ENCODE measurements around the gene IGSF3.
A peak's percentile ranks its signal among the peaks of the same experiment; 100 is the strongest.

IGSF3 gene

DNA sequence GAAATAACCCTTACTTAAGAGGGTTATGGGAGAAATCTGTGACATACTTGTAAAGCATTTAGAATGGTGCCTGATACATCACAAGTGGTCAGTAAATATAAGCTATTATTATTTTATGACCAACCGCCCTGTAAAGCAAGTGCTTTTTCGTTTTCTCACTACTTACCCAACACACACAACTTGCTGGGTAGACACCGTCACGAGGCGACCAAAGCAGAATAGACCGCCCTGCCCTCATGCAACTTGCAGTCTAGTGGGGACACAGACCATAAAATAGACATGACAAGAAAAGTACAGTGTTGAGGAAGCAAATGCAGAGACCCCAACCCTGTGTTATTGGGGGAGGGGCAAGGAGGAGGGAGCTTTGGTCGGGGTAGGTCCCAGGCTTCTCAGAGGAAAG, 744 bp upstream of the IGSF3 start:
- peaks cover 99% of the 10 kb centered on the region for H3K27me3 ChIP-seq
- no peaks in the 10 kb centered on the region for H3K9me3 ChIP-seq
- H3K27ac ChIP-seq: no peak overlapping the region
- no peak overlapping the region for H3K4me3 ChIP-seq (ENCODE audit: low read depth in 1 of 2, low read length in 1 of 2)
- H3K4me1 ChIP-seq (ENCODE audit: control insufficient read depth in 1 of 2, insufficient read depth in 1 of 2, low read depth in 1 of 2, low read length in 1 of 2): peaks cover 10 to 13% of the 10 kb centered on the region in 2 experiments
- TF ChIP-seq, protein P1, sequence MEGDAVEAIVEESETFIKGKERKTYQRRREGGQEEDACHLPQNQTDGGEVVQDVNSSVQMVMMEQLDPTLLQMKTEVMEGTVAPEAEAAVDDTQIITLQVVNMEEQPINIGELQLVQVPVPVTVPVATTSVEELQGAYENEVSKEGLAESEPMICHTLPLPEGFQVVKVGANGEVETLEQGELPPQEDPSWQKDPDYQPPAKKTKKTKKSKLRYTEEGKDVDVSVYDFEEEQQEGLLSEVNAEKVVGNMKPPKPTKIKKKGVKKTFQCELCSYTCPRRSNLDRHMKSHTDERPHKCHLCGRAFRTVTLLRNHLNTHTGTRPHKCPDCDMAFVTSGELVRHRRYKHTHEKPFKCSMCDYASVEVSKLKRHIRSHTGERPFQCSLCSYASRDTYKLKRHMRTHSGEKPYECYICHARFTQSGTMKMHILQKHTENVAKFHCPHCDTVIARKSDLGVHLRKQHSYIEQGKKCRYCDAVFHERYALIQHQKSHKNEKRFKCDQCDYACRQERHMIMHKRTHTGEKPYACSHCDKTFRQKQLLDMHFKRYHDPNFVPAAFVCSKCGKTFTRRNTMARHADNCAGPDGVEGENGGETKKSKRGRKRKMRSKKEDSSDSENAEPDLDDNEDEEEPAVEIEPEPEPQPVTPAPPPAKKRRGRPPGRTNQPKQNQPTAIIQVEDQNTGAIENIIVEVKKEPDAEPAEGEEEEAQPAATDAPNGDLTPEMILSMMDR (IDR thresholded peaks at IDR 0.05): no peak
- no peaks in the 10 kb centered on the region for H3K36me3 ChIP-seq

DNA sequence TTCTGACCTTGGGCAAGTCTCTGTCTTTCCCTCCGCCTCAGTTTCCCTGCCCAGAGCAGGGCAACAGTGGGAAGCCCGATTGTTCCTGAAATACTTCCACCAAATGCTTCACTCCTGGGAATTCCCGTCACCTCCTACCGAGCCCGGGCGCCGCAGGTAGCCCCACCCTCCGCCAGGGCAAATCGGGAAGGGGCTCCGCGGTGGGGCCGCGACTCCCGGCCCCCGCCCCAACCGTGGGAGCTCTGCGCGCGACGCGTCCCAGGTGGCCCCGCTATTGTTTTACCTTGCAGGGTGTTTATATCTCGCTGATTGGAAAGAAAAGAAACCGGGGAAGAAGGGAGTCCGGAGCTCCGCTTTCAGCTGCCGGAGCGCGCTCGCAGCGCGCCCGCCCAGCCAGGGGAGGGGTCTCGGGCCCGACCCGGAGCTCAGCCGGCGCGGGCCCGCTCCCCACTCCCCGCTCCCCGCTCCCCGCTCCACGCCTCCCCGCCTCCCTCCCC, 407 bp downstream of the IGSF3 start:
- Histone ChIP-seq H3K4me3 (ENCODE audit: low read depth in 1 of 2, low read length in 1 of 2) (peak overlapping the region; percentile 14), H3K9me3 (no peaks in the 10 kb centered on the region), H3K27ac (no peak overlapping the region), H3K4me1 (ENCODE audit: control insufficient read depth in 1 of 2, insufficient read depth in 1 of 2, low read depth in 1 of 2, low read length in 1 of 2) (peaks cover 10 to 13% of the 10 kb centered on the region in 2 experiments), H3K27me3 (peaks cover 99% of the 10 kb centered on the region), H3K36me3 (no peaks in the 10 kb centered on the region)
- TF ChIP-seq, protein P1 (IDR thresholded peaks at IDR 0.05): no peak

DNA sequence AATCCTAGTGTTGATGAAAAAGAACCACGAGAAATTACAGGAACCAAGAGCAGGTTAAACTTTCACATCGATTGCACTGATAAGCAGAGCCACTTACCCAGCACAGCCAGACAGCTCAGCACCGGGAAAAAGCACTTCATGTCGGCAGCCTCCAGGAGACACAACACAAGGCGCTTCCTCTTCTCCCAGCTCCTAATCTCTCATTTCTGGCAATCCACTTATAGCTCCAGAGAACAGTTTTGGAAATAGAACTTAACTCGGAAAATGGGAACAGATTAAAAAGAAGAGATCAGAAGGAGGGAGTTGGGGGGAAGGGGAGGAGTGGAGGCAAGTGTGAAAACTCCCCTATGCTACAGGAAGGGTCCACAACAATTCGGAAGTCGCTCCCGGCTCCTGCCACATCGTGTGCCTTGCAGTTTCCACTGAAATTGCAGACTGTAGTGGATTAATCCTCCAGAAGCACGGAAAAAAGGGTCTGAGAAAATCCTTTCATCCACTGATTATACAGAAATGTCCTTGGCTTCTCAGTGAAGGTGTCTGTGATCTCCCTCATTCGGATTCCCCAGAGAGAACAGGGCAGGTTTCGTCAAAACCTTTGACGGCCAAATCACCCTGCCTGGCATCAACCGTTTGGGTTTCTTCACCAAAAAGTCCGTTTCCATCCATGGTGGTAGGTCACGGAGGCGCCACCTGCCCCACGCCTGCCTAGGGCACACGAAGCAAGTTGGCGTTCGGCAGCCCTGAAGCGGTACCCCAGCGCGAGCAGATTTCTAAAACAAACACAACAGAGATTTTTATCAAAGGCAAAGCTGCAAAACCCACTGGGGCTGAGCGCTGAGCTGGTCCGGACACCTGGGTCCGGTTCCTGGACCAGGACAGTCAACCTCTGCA, 1.1 kb downstream of the IGSF3 start:
- H3K36me3 ChIP-seq: no peaks in the 10 kb centered on the region
- no peaks in the 10 kb centered on the region for H3K9me3 ChIP-seq
- TF ChIP-seq, protein P1 (IDR thresholded peaks at IDR 0.05): no peak
- H3K27ac ChIP-seq: no peak overlapping the region
- peak overlapping the region in 1 of 2 experiments; percentile 14 for H3K4me3 ChIP-seq (ENCODE audit: low read depth in 1 of 2, low read length in 1 of 2)
- peaks cover 100% of the 10 kb centered on the region for H3K27me3 ChIP-seq
- peaks cover 10 to 13% of the 10 kb centered on the region in 2 experiments for H3K4me1 ChIP-seq (ENCODE audit: control insufficient read depth in 1 of 2, insufficient read depth in 1 of 2, low read depth in 1 of 2, low read length in 1 of 2)

DNA sequence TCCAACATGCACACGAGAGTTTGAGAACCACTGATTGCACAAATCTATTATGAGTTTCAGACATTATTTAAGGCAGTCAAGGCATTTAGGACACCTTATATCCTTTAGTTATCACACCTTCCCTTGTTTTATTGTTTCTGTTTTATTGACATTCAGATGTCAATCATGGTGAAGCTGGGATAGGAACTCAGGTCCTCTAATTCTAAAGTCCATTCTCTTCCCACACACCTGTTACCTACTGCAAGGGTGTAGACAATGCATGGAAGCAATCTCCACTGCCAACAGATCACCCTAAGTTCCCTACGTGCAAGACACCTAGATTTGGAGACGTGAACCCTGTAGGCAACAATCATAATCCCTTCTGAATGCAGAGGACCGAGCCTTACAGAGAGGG, 2.6 kb downstream of the IGSF3 start:
- Histone ChIP-seq H3K4me3 (ENCODE audit: low read depth in 1 of 2, low read length in 1 of 2) (no peak overlapping the region), H3K36me3 (no peaks in the 10 kb centered on the region)
- TF ChIP-seq, protein P1 (IDR thresholded peaks at IDR 0.05): no peak

DNA sequence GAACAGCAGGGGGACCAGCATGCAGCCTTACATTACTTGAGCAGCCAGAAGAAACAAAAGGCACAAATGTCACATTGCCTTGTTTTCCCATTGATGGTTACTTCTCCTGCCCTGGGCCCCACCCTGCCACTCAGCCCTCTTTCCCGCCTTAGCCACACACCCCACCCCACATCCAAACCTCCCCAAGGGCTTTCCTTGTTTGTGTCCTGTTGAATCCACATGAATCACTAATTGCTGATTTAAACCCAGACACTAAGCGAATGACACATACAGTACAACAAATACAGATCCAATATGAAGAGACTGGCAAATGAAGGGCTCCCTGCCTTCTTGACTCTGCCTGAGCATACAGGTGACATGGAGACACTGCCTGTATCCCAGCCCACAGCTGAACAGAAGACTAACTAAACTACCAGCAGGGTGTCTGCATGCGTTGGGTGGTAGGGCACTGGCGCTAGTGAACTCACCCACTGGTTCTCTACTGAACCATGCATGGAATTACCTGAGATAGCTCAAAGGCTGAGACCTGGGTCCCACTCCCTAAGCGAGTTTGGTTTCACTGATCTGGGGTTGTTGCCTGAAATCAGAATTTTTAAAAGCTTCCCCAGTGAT, 3.1 kb downstream of the IGSF3 start:
- Histone ChIP-seq H3K27ac (no peak overlapping the region), H3K36me3 (no peaks in the 10 kb centered on the region), H3K4me3 (ENCODE audit: low read depth in 1 of 2, low read length in 1 of 2) (no peak overlapping the region), H3K27me3 (peaks cover 89% of the 10 kb centered on the region), H3K4me1 (ENCODE audit: control insufficient read depth in 1 of 2, insufficient read depth in 1 of 2, low read depth in 1 of 2, low read length in 1 of 2) (peaks cover 10 to 13% of the 10 kb centered on the region in 2 experiments), H3K9me3 (no peaks in the 10 kb centered on the region)
- TF ChIP-seq, protein P1 (IDR thresholded peaks at IDR 0.05): no peak

More for the DNA sequence above, 2.6 kb downstream of the IGSF3 start:
- Histone ChIP-seq H3K9me3 (no peaks in the 10 kb centered on the region), H3K27me3 (peaks cover 94% of the 10 kb centered on the region), H3K4me1 (ENCODE audit: control insufficient read depth in 1 of 2, insufficient read depth in 1 of 2, low read depth in 1 of 2, low read length in 1 of 2) (peaks cover 10 to 13% of the 10 kb centered on the region in 2 experiments), H3K27ac (no peak overlapping the region)

All from neutrophil (primary cell).